Measurements from ENCODE around the gene FCRL5.
"Not testable (repeated sequence)": the region's sequence is repeated elsewhere in the genome, so short reads cannot be mapped to it uniquely, and the experiment has no call there.

The FCRL5 gene

DNA sequence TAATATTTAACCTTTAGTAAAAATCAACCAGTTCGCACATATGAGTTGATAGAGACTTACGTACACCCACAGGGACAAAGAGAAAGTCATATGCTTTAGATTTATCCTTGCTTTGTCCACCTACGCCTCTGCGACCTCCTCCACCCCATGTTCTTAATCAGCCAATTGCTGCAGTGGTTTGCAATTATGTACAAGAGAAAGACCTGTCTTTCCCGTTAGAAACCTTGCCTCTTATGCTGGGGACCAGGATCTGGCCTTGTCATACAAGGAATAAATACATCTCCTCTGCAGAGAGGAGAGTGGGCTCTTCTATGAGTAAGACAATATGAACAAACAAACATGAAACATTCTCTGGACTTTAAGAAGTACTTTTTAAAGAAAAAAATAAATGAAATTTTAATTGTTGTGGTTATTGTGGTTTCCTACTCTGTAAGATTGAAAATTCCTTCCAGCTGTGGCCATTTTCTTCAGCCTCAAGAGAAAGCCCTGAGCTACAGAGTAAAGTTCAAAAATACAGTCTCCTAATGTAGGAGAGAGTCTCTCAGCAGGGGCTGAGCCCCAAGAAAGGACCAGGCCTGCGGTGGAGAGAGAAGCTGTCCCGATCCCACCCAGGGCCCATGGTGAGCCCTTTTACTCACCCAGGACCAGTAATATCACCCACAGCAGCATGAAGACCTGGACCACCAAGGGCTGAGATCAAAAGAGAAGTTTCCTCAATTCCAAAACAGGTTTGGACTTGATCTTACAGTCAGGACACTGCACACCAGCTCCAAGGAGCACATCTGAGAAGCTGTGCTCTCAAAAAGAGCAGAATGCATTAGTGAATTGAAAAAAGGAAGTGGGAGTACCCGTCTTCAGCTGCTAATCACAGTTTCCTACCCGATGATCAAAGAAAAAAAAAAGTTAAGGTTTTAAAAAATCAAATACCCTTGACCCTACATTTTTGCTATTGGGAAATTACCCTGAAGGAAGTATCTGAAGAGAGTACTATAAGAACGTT is at the start of gene FCRL5:
Gene FCRL5, minus strand, starts transcription at position 822 of the 1,000 bp plus-strand sequence. Its CDS starts 153 bp downstream, at position 669.
- DNase-seq: no peak

DNA sequence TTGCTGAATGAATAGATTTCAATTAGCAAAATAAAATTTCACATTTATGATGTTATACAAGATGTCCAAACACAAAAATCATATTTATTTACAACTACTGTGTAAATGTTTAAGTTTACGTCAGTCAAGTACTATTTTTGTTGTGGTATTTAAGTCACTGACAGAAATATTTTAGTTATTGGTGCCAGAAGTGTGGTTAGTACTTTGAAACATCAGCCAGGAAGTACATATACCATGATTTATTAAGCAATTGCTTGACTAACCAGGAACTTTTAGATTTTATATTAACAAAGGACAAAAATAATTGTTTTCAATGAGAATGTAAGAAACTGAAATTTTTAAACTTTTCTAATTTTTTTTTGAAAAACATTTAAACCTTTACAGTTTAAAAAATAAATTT is 47.9 kb upstream of the FCRL5 start:
- no peak for DNase-seq

DNA sequence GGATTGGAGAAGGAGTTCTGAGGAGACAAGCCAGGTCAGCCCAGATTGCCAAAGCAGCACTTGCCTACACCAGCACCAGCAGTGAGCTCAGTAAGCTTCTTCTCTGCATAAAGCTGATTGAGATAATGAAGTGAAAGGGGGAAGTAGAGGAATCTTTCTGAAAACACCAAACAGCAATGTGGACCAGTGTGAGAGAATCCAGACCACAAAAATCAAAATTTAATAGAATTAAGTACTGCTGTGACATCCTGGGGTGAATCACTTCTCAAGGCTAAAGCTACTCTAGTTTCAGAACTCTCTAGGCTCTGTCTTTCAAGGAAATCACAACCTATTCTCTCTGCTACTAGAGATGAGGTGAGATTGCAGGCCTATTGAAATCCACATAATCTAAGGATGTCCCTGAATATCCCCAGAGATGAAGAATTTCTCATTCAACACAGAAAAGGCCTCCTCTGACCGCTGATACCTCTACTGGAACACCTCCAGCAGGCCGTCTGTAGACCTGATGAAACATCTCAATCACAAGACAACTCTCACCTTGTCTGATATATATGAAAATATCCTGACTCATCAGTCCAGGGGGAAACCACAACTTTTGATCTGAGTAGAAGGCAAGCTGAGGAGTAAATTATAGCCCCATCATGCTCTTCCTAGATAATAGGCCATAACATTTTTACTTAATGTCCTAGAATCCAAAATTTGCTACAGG is 45.8 kb upstream of the FCRL5 start, which contains the start of gene FCRL4:
Gene FCRL4, minus strand, starts transcription at position 127 of the 709 bp plus-strand sequence. CDS start 141 bp downstream, outside the sequence.
- DNase-seq: peak; percentile 48

DNA sequence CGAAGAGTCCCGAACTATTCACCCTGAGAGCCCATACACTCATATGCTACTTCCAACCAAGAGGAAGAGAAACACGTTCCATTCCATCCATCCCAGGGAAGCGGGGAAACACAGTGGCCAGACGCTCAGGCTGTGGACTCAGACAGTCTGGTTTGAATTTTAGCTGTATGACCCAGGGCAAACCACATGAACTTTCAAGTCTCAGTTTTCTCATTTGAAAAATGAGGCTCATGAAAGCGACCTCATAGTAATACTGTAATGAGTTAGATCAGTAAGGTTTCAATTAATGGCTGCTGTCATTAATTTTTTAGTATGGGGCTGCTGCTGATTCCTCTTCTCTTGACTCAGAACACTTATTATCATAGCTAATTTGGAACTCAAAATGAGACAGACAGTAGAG is 44.1 kb upstream of the FCRL5 start:
- DNase-seq: no peak

DNA sequence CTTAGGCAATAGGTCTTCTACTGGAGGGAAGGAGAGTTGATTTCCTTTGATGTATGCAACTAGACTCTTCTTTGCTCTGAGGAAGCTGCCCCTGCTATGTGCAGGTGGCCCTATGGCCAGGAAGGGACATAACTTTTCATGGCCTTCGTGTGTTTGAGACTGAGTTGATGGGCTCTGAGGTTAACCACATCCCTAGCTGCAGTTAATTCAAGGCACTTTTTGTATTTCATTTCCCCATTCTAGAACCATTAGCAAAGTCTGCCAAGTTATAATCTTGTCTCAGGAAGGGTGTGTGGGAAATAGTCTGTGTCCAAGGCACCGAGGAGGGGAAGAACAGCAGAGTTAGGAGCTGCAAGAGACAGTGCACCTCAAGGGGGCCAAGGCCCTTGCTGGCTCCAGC is 43.0 kb upstream of the FCRL5 start:
- DNase-seq: no peak

DNA sequence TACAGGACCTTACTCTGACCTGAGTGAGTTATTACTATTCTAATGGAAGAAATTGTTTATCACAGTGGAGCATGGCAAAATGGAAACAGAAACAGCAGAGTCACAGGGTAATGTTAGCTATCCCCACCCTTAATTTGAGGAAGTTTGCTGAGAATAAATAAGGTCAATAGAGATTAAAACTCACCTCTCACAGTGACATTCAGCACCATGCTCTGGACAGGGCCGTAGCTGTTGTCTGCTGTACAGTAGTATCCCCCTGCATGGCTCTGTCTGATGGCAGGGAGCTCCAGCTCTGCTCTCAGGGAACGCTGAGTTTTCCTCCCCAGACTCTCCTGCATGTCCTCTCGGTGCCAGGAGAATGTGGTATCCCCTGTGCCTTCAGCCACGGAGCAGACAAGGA is 33.7 kb upstream of the FCRL5 start:
- no peak for DNase-seq

DNA sequence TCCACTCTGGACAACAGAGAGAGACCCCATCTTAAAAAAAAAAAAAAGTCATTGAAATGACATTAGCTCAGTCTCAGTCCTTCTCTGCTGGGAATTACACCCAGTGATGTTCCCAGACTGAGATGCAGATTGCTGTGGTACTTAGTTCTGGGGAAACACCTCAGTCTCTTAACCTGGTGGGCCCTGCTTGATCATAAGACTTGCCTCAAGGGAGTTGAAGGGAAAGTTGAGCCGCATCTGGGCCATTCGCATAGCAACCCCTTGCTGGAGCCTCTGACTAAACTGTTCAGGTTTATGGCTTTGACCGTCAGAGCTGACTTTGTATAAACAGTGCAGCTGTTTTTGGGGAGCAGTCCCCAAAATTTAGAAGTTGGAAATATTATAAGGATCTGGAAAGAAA is 32.2 kb upstream of the FCRL5 start:
- DNase-seq: no peak

DNA sequence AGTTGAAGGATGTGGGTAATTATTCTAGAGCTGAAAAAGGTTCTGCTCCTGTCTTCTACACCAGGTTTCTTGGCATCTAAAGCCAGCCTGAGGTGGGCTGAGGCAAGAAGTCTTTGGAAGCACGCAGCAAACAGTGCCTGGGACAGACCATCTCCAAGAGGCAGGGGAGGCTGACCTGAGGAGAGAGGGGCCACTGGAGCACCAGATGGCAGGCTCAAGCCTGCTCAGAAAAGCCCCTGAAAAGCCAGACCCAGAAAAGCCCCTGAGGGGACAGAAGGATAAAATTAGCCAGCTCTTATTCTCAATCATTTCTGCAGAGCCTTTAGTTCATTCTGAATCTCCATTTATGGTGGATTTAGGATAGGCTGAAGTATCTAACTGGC is 28.5 kb upstream of the FCRL5 start:
- no peak for DNase-seq

DNA sequence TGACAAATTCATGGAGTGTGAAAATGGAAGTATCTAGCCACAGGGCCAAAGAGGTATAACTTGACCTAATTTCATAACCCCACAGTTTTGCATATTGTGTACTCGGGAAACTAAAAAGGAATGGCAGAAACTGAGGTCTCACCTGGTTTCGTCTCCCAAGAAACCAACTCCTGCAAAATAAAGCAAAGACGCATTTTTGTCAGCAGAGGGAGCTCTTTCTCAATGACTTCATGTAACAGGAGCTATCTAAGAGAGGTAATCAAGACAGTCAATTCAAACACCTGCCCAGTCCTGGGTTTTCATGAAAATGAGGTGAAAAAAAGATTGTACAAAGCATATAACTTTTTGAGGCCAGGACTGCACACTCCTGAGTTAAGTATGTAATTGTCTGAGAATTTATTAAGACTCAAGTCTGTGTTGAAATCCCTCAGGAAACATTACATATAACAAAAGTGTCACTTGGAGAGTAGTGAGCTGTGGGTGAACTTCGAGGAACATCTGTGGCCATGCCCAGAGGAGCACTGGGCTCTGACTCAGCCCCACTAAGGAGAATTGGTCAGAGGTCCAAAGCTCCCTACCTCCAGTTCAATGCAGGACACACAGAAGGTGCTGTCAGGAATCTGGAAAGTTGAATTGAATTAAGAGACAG is 28.0 kb upstream of the FCRL5 start:
- DNase-seq: peak; percentile 59

DNA sequence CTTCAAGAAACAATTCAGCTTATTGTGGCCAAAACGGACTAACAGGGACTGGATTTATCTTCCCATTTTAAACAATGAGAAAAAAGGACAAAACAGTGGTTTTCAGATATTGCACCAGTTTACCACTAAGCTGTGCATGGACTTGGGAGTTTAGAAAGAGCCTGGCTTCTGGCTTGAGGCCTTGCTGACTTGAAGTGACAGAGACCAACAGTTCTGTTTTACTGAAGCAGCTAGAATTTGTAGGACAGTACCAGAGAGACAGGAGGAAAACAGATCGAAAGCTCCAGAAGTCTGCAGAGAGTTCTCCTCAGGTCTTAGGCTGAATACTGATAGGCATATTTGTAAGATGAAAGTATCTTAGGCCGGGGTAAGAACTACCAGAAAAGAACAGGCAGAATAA is 25.1 kb upstream of the FCRL5 start:
- DNase-seq: no peak

DNA sequence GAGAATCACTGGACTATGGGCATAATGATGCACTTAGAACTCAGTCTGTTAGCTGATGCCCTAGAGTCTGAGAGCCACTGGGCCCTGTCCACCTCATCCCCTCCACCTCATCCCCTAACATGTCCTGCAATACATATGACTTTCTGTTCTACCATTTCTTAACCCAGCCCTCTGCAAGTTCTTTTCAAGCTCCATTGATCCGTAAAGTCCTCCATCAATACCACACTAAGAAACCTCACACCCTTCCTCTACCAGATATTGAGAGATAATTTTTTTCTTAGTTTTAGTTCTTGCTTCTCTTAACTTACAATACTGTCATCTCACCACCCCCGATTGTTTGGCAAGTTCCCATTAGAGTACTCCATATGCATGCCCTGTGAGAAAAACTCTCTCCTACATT is 23.4 kb upstream of the FCRL5 start:
- DNase-seq: no peak

DNA sequence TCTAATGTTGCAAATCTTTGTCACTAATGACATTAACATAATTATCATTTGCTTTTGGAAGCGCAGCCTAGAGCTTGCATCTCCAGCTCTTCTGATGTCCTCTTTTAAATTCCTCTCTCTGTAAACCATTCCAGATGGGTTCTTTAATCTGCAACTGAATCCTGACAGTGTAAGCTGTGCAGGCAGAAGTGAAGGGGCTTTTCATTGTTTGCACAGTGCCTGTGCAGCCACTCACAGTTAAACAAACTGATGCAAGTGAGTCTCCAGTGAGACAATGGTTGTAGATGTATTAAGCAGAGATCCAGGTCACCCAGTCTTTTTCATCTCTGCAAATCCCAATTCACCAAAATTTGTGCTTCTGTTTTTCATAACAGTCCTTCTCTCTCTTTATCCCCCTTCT is 22.5 kb upstream of the FCRL5 start:
- no peak for DNase-seq

DNA sequence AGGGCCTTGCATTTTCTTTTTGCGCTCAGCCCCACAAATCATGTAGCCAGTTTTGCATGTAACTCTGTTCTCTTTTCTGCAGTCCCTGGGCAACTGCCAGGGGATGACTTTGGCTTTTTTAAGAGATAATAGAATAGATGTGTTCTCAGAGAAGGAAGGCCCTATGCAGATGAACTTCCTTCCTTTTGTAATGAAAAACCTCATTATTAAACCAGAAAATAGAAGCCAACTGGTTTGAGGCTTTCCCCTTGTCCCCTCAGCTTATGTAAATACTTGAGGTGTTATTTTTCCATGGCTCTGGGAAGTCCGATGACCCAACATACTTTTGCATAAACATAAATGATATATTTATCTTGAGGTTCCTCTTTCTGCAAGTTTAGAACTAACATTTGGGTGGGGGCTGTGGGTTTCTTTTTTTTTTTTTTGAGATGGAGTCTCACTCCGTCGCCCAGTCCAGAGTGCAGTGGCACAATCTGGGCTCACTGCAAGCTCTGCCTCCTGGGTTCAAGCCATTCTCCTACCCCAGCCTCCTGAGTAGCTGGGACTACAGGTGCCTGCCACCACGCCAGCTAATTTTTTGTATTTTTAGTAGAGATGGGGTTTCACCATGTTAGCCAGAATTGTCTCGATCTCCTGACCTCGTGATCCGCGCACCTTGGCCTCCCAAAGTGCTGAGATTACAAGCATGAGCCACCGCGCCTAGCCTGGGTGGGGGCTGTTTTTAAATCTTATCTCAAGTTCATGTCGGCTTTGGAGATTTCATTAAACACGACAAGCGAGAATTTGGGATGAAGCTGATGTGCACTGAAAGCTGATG is 14.4 kb upstream of the FCRL5 start:
- DNase-seq: no peak

DNA sequence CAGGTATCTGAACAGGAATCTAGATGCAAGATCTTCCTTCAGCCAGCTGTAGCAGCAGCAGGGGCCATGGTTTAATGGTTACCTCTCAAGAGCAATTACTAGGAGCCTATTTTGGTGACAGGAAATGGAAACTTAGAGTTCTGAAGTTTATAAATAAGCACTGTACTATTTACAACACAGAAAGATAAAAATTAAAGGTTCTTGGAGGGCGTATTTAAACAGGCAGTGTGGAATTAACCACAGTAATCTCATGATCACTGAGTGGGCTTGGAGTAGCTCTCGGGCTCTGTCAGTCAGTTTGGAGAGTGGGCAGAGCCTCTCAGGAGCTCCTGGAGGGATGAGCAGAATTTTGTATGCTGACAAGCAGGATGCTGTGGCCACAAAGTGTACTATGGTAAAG is 10.2 kb upstream of the FCRL5 start:
- no peak for DNase-seq

DNA sequence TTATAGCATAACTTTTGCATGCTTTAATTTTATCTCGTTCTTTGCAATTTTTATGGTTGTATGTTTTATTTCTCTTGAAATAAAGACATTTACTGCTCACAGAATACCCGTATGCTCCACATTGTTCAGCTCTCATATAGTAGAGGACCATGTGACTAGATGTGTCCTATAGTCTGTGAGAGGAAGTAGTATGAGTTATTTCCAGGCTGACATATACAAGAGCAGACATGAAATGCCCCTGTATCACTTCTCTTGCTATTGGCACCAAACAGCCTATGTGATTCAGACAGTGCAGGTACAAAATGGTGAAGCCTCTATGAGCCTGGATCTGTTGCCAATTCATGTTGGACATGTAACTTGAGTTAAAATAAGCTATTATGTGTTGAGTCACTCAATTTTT is 5.8 kb upstream of the FCRL5 start:
- no peak for DNase-seq

DNA sequence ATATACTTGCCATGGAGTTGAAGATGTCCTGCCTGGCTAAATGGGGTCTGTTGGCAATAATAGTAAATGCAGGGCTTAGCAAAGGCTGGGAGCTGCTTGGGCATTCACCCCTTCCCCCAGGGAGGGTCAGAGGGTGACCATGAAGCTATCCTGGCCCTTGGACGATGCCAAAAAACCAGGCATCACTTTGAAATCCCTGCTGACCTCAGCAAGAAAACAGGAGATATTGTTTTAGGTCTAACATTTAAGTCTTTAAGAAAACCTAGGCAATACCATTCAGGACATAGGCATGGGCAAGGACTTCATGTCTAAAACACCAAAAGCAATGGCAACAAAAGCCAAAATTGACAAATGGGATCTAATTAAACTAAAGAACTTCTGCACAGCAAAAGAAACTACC is 4.2 kb downstream of the FCRL5 start:
- DNase-seq: not testable (repeated sequence)

DNA sequence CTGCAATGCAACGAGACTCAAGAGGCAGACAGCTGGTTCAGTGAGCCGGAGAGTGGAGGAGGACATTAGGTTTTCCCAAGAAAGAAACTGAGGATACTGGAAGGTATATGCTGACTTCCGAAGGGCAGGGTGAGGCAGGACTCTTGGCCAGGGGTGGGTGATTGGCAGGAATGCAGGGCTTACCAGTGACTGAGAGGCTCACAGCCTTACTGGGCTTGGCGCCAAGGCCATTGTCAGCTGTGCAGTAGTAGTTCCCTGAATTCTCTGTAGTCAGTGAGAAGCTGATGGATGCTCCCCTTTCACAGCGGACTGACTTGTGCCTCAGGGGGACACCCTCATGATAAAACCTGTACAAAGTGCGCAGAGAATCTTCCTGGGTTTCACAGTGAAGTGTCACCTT is 9.6 kb downstream of the FCRL5 start:
- no peak for DNase-seq

DNA sequence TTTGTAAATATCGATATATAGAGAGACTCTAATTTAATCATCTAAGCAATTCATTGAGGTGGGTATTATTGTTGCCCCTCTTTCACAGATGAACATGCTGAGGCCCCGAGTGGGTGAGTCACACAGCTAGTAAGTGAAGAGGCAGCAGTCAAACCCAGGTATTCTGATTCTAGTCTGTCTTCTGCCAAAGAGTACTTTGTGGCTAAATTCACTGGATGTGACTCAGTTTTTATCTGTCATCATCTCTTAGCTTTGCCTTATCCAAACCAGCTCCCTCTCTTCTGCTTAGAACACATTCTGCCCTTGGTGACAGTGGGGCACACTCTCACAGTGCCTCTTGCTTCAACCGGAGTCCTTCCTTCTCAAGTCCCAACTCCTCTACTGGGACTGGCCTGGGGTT is 11.5 kb downstream of the FCRL5 start:
- DNase-seq: no peak

DNA sequence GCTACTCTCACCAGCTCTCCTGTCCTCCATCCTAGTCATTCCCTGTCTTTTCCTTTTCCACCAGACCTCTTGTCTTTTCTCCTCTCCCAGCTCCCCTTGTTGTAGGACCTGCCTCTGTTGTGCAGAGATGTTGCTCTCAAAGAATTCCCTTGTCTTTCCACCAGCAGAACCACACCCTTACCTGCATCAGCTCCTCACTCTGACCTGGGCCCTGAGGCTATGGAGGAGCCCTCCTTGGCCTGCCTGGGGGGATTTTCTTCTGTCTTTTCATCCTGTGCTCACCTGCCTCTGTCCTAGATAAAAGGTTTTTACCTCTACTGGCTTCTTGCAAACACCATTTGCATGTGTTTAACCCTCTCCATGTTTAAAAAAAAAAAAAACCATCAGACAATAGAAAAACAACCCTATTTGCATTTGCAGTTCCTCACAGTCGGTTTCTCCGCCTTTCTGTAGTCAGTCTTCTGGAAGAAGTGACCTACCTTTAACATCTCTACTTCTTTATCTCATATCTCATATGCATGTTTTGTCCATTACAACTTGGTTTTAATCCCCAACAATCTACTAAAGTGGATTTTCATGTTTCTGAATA is 12.1 kb downstream of the FCRL5 start:
- no peak for DNase-seq

DNA sequence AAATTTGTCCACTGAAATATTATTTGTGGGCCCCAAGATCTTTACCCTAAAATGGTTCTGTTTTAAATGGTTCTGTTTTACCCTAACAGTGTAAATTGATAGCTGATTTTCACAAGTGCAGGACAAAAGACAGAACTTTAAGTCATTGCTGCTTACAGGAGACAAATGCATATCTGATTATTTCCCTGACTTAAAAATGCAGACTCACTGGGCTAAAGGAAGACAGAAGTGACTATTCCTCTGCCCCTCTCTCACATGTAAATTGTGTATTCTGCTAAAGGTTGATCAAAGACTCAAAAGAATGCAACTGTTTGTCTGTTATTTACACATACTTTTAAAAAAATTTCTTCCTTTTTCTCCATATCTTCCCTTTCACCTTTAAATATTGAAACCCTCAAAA is 12.7 kb downstream of the FCRL5 start:
- no peak for DNase-seq

DNA sequence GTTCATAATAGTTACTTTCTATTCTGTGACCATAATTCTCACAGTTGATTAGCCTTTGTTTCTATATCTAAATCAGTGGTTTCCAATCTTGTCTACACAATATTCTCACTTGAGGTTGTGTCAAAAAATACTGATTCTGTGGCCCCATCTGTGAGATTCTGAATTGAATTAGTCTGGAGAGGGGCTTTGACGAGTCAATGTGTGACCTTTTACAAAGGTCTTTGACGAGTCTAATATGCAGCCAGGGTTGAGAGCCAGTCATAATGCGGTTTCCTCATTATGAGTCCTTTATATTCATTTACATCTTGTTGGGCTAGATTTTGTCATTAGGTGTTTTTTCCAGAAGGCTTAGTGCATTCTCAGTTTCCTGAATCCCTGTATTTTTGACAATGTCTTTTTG is 19.7 kb downstream of the FCRL5 start:
- DNase-seq: no peak

DNA sequence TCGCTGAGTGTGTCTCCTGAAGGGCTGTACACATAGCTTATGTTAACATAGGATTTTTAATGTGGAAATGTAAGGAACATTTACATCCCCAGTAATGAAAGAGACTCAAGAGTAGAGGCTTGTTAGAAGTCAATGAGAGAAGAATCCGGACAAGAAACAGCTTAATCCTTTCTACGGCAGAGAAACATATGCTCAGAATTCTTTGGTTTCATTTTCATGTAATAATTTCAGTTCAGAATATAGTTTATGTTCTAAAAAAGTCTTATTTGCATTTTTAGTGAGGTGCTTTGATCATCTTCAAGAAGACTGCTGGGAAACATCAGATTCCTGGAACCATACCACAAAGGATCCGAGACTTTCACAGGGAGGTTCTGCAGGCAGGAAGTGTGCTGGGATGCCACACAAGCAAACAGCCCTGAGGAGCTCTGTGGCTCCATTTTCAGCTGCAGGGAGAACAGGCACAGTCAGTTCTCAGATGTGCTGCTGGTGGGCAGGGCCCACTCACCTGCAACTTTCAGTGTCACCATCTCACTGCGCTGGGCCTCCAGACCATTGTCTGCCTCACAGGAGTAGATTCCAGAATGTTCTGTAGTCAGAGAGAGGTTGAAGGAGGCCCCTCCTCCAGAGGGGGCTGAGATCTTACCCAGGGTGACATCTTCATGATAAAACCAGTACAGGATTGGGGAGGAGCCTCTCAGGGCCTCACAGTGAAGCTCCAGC is 28.4 kb downstream of the FCRL5 start:
- no peak for DNase-seq

Data from activated CD4-positive, alpha-beta T cell treated with anti-CD3 and anti-CD28 coated beads, Interleukin-10, Interleukin-2, amounts not matched to agents 100 ng/mL and 50 ng/mL, durations not matched to agents 16 hours and 8 hours (primary cell).